ENCODE results near the gene DUS1L. TPM values are rescaled to one million over a fixed set of nuclear protein-coding genes. Genes with fewer than 3 reads are reported as not detected.
A peak's percentile ranks its signal among the peaks of the same experiment; 100 is the strongest.

DUS1L gene
- total RNA-seq, 1 donor, result 56.1 TPM

- TF ChIP-seq, protein P1, sequence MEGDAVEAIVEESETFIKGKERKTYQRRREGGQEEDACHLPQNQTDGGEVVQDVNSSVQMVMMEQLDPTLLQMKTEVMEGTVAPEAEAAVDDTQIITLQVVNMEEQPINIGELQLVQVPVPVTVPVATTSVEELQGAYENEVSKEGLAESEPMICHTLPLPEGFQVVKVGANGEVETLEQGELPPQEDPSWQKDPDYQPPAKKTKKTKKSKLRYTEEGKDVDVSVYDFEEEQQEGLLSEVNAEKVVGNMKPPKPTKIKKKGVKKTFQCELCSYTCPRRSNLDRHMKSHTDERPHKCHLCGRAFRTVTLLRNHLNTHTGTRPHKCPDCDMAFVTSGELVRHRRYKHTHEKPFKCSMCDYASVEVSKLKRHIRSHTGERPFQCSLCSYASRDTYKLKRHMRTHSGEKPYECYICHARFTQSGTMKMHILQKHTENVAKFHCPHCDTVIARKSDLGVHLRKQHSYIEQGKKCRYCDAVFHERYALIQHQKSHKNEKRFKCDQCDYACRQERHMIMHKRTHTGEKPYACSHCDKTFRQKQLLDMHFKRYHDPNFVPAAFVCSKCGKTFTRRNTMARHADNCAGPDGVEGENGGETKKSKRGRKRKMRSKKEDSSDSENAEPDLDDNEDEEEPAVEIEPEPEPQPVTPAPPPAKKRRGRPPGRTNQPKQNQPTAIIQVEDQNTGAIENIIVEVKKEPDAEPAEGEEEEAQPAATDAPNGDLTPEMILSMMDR (IDR thresholded peaks at IDR 0.05; ENCODE audit: insufficient read depth, low read depth, low read length), result no peak
- no peak for DNase-seq (ENCODE audit: low read depth)
- no peak overlapping the region for H3K4me3 ChIP-seq (ENCODE audit: low read depth, low read length)
Observed at GRCh38 chr17:82029391-82029790, 36.2 kb downstream of the DUS1L start.

DNA sequence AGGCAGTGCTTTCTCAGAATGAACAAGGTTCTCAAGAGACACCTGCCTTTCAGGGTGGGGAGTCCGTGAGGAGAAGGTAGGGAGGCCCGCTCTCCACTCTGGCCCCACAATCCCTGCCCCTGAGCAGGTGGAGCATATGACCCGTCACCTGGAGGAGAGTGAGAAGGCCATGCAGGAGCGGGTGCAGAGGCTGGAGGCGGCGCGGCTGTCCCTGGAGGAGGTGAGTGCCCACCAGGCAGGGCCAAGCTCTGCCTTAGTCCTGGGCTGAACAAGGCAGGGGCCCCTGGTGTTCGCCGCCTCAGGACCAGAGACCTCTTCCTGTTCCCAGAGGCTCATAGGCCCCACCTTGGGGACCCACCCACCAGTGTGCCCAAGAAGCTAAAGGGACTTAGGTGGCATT, 36.6 kb downstream of the DUS1L start:
- TF ChIP-seq, protein P1 (IDR thresholded peaks at IDR 0.05; ENCODE audit: insufficient read depth, low read depth, low read length), result no peak

GRCh38 chr17:82028246-82028645, 37.4 kb downstream of the DUS1L start:
- DNase-seq (ENCODE audit: low read depth), result no peak
- H3K4me3 ChIP-seq (ENCODE audit: low read depth, low read length), result no peak overlapping the region
- TF ChIP-seq, protein P1 (IDR thresholded peaks at IDR 0.05; ENCODE audit: insufficient read depth, low read depth, low read length), result no peak

More for the DNA sequence above, 36.6 kb downstream of the DUS1L start:
- no peak for DNase-seq (ENCODE audit: low read depth)
- no peak overlapping the region for H3K4me3 ChIP-seq (ENCODE audit: low read depth, low read length)

GRCh38 chr17:82025401-82026107, 40.0 kb downstream of the DUS1L start:
- TF ChIP-seq, protein P1 (IDR thresholded peaks at IDR 0.05; ENCODE audit: insufficient read depth, low read depth, low read length), result no peak
- no peak overlapping the region for H3K4me3 ChIP-seq (ENCODE audit: low read depth, low read length)
- DNase-seq (ENCODE audit: low read depth), result no peak

GRCh38 chr17:82024859-82025258, 40.7 kb downstream of the DUS1L start:
- no peak overlapping the region for H3K4me3 ChIP-seq (ENCODE audit: low read depth, low read length)
- DNase-seq (ENCODE audit: low read depth), result no peak
- TF ChIP-seq, protein P1 (IDR thresholded peaks at IDR 0.05; ENCODE audit: insufficient read depth, low read depth, low read length), result no peak

- H3K4me3 ChIP-seq (ENCODE audit: low read depth, low read length), result peak overlapping the region; percentile 70
- DNase-seq (ENCODE audit: low read depth), result no peak
- TF ChIP-seq, protein P1 (IDR thresholded peaks at IDR 0.05; ENCODE audit: insufficient read depth, low read depth, low read length), result no peak
Observed at GRCh38 chr17:82023447-82024241, 42.0 kb downstream of the DUS1L start.
